Skeletal muscle tissue (tissue), 4 donors: ENCODE measurements around the gene COA1. TPM values are rescaled to one million over a fixed set of nuclear protein-coding genes. Genes with fewer than 3 reads are reported as not detected.

Experiments
- H3K27ac ChIP-seq: one replicate; pipeline ENCODE4 v1.7.0; 2013; ENCODE audit warnings: mild to moderate bottlenecking, low read depth, low read length, inconsistent platforms
- H3K27me3 ChIP-seq, 3 donors: one replicate each; pipeline ENCODE4 v1.7.0; 2013; ENCODE audit warnings: low read length in 3 of 3; ENCODE audit not compliant: control insufficient read depth in 3 of 3, insufficient read depth in 3 of 3
- H3K36me3 ChIP-seq, 3 donors: one replicate each; pipeline ENCODE4 v1.7.0; 2013; ENCODE audit warnings: low read length in 3 of 3; ENCODE audit not compliant: control insufficient read depth in 3 of 3, insufficient read depth in 3 of 3
- H3K4me1 ChIP-seq, 3 donors: one replicate each; pipeline ENCODE4 v1.7.0; 2013; ENCODE audit warnings: low read length in 3 of 3, mild to moderate bottlenecking in 3 of 3; ENCODE audit not compliant: control insufficient read depth in 3 of 3, insufficient read depth in 3 of 3
- H3K4me3 ChIP-seq, 3 donors: one replicate each; pipeline ENCODE4 v1.7.0; 2013; ENCODE audit warnings: low read length in 3 of 3
- H3K9ac ChIP-seq, 3 donors: one replicate each; pipeline ENCODE4 v1.7.0; 2013; ENCODE audit warnings: low read length in 3 of 3, mild to moderate bottlenecking in 3 of 3, moderate library complexity in 2 of 3, low read depth in 1 of 3
- H3K9me3 ChIP-seq, 3 donors: one replicate each; pipeline ENCODE4 v1.7.0; 2013; ENCODE audit warnings: low read length in 3 of 3; ENCODE audit not compliant: control insufficient read depth in 3 of 3
- total RNA-seq: library from RNA; depleted of rRNA; stranded (reverse); fragments of >200 nt; gene quantifications from one replicate; pipeline ENCODE4 v1.2.3, GENCODE V29; 2014
- donor health status: Osteomylitis.

COA1 gene
- total RNA-seq, 1 donor from 2014 or later: 57.9 TPM

DNA sequence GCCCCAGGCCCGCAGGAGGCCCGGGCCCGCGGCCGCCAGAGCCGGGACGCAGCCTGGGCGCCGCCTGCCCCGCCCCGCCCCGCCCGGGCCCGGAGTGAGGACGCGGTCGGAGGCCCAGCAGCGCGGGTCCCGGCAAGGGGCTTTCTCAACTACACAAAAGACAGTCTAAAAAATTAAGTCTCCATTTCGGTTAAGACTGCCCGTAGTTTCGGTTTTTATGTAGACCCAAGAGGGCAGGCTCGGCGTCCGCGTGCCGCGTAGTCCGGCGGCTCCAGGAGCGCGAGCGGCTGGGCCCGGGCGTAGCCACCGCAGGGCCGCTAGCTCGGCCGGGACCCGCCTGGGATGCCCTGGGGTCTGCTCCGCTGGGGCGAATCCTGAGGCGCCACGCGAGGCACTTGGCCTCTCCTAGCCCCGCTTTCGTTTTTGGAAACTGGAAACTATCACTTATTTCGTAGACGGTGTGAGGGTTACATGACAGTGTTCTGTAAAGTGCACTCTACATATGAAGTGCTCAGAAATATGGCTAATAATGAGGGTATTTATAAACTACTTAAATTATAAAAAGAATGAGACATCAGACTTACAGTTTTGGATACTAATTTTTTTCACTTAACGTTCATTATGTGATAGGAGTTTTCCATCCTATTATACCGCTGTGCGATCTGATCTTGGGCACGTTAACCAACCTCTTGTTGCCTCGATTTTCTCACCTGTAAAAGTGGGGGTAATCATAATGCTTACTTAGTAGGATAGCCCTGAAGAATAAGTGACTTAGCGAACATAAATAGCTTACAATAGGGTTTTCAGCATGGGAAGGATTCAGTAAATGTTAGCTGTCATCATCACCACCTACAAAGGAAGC, 29.7 kb upstream of the COA1 start:
- Histone ChIP-seq H3K9ac (peak overlapping the region; percentile 83 to 89 (median 83)), H3K4me1 (peaks cover 5 to 13% (median 8%) of the 10 kb centered on the region in 3 donors), H3K36me3 (no peaks in the 10 kb centered on the region), H3K27me3 (no peaks in the 10 kb centered on the region), H3K4me3 (peak overlapping the region; percentile 81 to 90 (median 82)), H3K9me3 (no peaks in the 10 kb centered on the region), H3K27ac (peak overlapping the region; percentile 54)

DNA sequence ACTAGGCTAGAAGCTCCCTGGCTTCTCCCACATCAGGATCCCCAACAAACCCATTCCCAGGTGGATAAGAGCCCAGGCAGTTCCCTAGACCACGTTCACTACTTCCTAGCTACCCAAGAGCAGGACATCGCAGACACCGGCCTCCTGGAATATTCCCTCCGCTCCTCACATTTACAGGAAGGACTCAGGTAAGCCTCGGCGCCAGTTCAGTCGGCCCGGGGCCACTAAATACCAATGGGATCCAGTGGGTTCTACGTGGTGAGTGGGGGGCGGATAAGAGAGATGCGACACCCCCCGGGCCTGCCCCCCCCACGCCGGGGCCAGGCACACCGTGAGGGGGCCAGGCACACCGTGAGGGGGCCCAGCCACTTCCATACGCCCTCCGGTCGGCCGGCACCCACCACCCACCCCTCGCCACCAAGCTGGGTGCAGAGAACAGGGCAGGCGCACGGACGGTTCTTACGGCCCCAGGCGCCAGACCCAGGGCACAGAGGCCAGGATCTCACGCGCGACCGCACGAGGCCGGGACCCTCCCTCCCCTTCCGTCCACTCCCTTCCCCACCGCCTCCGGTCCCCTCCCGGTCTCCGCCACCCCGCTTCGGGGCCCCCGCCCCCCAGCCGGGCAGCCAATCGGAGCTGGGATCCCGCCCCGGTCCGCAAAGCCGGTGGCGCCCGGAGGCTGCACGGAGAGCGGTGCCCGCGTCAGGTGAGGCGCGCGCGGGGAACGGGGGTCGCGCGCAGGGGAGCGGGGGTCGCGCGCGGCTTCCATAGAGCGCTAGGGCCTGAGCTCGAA, 28.9 kb upstream of the COA1 start, which contains the start of gene BLVRA:
Gene BLVRA (plus strand): TSS at position 652 of the 793 bp plus-strand sequence. CDS start 12,479 bp downstream, outside the sequence.
- Histone ChIP-seq H3K27me3 (no peaks in the 10 kb centered on the region), H3K9ac (peak within 1 kb of the TSS; percentile 83 to 89 (median 83)), H3K27ac (peak within 1 kb of the TSS; percentile 54), H3K4me3 (peak within 1 kb of the TSS; percentile 81 to 90 (median 82)), H3K9me3 (no peaks in the 10 kb centered on the region), H3K36me3 (no peaks in the 10 kb centered on the region), H3K4me1 (peaks cover 5 to 12% (median 8%) of the 10 kb centered on the region in 3 donors)

DNA sequence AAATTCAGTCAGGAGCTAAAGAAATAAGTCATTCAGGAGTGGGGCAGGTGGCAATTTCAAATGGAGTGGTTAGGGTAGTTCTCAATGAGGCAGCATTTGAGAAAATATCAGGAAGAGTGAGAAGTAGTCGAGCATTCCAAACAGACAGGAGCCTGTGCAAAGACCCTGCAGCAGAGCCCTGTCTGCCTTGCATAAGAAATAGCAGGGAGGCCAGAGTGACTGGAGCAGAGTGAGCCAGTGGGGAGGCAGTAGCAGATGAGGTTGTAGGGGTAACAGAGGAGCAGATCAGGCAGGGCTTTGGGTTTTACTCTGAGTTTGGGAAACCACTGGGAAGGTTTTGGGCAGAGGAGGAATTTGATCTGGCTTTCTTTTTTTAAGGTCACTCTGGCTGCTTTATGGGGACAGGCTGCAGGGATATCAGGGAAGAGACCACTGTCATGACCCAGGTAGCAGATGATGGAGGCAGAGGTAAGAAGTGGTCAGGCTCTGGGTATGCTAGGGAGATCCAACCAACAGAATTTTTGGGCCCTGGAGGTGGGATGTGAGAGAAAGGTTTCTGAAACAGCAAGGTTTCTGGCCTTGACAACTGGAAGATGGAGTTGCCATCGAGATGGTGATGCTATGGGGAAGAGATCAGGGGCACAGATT, 27.9 kb upstream of the COA1 start:
- no peak overlapping the region for H3K4me3 ChIP-seq
- peaks cover 5 to 8% (median 7%) of the 10 kb centered on the region in 3 donors for H3K4me1 ChIP-seq
- H3K9ac ChIP-seq: no peak overlapping the region
- no peak overlapping the region for H3K27ac ChIP-seq
- H3K36me3 ChIP-seq: no peaks in the 10 kb centered on the region
- no peaks in the 10 kb centered on the region for H3K9me3 ChIP-seq
- no peaks in the 10 kb centered on the region for H3K27me3 ChIP-seq

DNA sequence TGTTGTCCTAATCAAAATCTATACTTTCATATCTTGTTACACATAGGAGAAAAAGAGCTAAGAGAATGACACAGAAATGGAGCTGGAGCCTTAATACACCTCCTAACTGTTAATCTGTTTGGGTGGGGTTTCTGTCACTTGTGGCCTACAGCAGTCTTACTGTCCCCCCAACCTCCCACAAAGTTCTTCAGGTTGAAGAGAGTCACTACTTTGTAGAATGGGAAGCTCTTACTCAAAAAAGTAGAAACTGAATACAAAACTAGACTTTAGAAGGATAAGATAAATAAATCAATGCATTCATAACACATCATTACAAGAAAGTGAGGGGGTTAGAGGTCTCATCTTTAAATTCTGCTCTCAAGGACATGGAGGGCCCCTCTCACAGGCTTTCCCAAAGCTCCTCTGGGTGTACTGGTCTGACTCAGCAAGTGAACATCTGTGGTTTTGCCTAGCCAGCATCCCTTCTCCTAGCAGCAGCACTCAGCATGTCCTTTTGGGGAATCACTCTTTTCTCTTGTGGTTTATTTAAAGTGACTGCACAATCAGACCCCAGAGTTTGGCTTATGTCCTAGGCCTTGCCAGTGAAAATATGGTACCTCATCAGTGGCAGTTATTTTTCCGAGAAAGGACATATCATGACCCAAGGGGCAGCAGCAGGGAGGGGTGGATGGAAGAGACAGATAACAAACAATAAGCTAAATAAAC, 27.2 kb upstream of the COA1 start:
- Histone ChIP-seq H3K27me3 (no peaks in the 10 kb centered on the region), H3K4me3 (no peak overlapping the region), H3K9me3 (no peaks in the 10 kb centered on the region), H3K36me3 (no peaks in the 10 kb centered on the region), H3K4me1 (peaks cover 5 to 7% (median 5%) of the 10 kb centered on the region in 3 donors), H3K27ac (no peak overlapping the region), H3K9ac (no peak overlapping the region)

DNA sequence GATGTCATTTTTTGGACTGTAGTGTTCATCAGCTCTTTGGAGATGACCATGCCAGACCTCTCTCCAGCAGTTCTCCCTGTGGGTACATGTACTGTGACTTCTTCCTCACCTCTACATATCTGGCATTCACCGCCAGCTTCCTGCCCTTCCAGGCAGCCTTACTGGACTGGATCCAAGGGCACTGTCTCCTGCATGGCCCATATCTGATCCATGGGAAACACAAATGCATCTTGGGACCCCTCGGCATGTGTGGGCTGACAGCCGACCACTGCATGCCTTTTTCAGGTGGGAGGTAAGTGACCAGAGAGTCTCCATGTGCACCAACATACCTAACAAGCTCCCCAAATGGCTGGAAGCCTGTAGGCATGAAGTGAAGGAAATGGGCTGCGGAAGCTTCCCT, 25.3 kb upstream of the COA1 start:
- Histone ChIP-seq H3K9me3 (no peaks in the 10 kb centered on the region), H3K9ac (no peak overlapping the region), H3K4me3 (no peak overlapping the region), H3K27ac (no peak overlapping the region), H3K36me3 (no peaks in the 10 kb centered on the region), H3K4me1 (peaks cover 12 to 18% (median 16%) of the 10 kb centered on the region in 3 donors), H3K27me3 (no peaks in the 10 kb centered on the region)

DNA sequence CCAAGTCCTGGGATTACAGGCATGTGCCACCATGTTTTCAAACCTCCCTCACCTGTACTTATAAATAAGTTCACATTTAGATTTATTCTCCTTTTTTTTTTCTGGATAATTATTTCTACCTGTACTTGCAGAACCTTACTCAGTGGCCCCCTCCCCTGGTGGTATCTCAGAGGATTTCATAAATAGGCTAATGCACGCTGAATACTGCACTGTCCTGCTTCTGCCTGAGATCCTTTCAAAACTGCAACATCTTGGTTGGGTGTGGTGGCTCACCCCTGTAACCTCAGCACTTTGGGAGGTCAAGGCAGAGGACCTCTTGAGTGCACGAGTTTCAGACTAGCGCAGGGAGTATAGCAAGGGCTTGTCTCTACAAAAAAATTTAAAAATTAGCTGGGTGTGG, 24.5 kb upstream of the COA1 start:
- H3K4me3 ChIP-seq: no peak overlapping the region
- no peak overlapping the region for H3K27ac ChIP-seq
- no peak overlapping the region for H3K9ac ChIP-seq
- H3K36me3 ChIP-seq: no peaks in the 10 kb centered on the region
- H3K27me3 ChIP-seq: no peaks in the 10 kb centered on the region
- peaks cover 9 to 18% (median 16%) of the 10 kb centered on the region in 3 donors for H3K4me1 ChIP-seq
- no peaks in the 10 kb centered on the region for H3K9me3 ChIP-seq

DNA sequence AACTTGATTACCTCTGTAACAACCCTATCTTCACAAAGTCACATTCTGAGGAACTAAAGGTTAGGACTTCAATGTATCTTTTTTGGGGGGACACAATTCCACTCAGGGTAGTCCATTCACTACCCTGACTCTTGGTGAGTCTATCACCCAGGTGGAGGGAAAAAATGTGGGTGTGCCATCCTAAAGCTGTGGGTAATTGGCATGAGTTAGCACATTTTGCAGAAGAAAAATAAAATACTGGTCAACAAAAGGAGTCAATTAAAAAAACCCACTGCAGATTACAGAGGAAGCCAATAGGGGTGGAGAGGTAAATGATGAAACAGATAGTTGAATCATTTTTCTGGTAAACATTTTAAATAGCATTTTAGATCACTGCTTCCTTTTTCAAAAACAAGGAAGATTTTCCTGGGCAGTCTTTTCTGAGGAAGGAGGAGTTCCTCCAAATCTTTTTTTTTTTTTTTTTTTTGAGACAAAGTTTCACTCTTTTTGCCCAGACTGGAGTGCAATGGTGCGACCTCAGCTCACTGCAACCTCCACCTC, 24.0 kb upstream of the COA1 start:
- Histone ChIP-seq H3K4me3 (no peak overlapping the region), H3K9me3 (no peaks in the 10 kb centered on the region), H3K4me1 (peaks cover 9 to 18% (median 16%) of the 10 kb centered on the region in 3 donors)

DNA sequence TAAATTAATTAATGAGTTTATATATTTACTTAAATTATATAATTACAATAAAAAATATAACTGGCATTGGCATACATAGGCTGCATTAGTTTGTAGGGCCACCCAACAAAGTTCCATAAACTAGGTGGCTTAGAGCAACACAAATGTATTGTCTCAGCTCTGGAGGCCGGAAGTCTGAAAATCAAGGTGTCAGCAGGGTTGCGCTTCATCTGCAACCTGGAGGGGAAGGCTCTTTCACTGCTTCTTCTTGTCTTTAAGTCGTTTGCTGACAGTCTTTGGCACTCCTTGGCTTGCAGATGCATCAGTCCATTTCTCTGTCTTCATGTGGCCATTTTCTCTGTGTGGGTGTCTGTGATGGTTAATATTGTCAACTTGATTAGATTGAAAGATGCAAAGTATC, 23.1 kb upstream of the COA1 start:
- Histone ChIP-seq H3K4me3 (no peak overlapping the region), H3K9ac (no peak overlapping the region), H3K27ac (no peak overlapping the region), H3K36me3 (no peaks in the 10 kb centered on the region), H3K4me1 (peaks cover 9 to 11% (median 10%) of the 10 kb centered on the region in 3 donors), H3K27me3 (no peaks in the 10 kb centered on the region), H3K9me3 (no peaks in the 10 kb centered on the region)

More for the DNA sequence above, 24.0 kb upstream of the COA1 start:
- no peaks in the 10 kb centered on the region for H3K36me3 ChIP-seq
- no peaks in the 10 kb centered on the region for H3K27me3 ChIP-seq
- no peak overlapping the region for H3K27ac ChIP-seq
- no peak overlapping the region for H3K9ac ChIP-seq
